ES-I3 (cell line): ENCODE measurements around the gene CPSF3.

Experiments
- H3K36me3 ChIP-seq: 2 replicates; pipeline ENCODE4 v1.6.1; 2013; ENCODE audit warnings: mild to moderate bottlenecking, low read length, control low read depth, moderate library complexity; ENCODE audit not compliant: insufficient read depth
- H3K4me1 ChIP-seq: 2 replicates; pipeline ENCODE4 v1.6.1; 2013; ENCODE audit warnings: mild to moderate bottlenecking, control low read depth, low read length; ENCODE audit not compliant: insufficient read depth
- H3K9ac ChIP-seq: 2 replicates; pipeline ENCODE4 v1.6.1; 2013; ENCODE audit warnings: low read depth, mild to moderate bottlenecking, low read length, moderate library complexity
- H3K9me3 ChIP-seq: 2 replicates; pipeline ENCODE4 v1.6.1; 2013; ENCODE audit warnings: mild to moderate bottlenecking, low read length, moderate library complexity; ENCODE audit not compliant: control insufficient read depth, insufficient read depth

CPSF3 gene

DNA sequence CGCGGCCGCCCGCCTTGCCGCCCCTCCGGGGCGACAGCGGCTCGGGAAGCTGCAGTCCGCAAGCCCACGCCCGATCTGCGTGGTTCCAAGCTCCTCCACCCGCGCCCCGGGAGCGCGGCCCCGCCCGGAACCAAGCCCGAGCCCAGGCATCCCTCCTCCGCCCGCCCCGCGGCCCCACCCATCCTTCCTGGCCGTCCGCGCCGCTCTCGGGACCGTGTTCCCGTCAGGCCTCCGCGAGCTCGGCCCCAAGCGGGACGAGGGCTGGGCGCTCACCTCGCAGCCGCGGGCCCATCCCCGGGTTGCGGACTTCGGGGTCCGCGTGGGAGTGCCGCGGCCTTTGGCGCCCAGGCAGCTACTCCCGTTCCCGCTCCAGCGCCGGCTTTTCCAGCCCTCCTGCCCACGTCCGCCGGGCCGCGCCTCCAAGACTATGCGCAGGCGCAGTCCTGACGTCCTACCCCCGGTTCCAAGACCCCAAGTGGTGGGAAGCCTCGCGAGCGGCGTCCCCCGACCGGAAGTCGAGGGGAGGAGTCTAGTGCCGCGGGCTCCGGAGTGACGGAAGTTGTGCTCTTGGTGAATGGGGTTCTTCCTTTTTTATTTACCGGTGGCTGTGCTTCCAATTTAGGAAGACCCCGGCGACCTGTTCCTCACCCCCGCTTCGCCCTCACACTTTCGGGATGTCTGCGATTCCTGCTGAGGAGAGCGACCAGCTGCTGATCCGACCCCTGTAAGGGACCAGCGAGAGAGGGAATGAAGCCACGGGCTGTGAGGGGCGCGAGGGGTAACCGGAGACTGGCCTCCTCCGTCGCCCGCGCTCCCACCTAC lies at the start of gene CPSF3, which contains the start of gene ITGB1BP1:
Gene CPSF3 (plus strand): TSS at position 555 of the 822 bp plus-strand sequence. CDS start 120 bp downstream, at position 675.
Gene ITGB1BP1 (minus strand): TSS at position 429 of the 822 bp plus-strand sequence. CDS start 4,831 bp downstream, outside the sequence.
- H3K9me3 ChIP-seq: no peaks in the 10 kb centered on the region
- H3K4me1 ChIP-seq: no peaks in the 10 kb centered on the region; the same call in 1 of the 2 replicates
- H3K36me3 ChIP-seq: no peaks in the 10 kb centered on the region
- peak within 1 kb of the TSS; percentile 100 for H3K9ac ChIP-seq

DNA sequence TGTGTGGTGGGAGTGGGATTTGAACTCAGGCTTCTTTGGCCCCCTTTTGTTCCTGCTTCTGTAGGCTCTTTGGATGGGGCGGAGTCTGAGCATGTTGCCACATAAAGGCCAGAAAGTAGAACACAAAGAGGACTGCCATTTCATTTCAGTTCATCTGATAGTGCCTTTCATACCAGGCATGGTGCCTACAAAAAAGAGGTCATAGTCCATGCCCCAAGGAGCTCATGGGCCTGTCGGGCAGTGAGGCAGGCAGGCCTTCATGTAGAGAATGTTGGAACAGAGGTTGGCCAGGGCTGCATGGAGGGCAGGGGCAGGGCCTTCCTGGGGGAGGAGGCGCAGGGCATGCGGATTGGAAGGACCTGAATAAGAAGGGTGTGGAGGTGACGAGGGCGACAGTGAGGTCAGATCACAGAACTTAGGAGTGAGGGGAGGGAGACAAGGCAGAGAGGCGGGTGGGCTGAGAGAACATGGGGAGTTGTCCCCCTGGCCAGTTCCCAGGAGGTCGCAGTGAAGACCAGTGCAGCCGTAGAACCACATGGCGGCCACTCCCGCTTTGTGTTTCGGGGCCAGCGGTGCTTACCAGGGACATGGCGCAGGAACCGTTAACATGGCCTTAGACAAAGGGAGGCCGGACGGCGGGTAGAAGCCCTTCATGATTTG lies 49.3 kb upstream of the CPSF3 start:
- Histone ChIP-seq H3K36me3 (no peaks in the 10 kb centered on the region; the same call in 1 of the 2 replicates), H3K4me1 (peaks cover 16% of the 10 kb centered on the region), H3K9ac (no peak overlapping the region), H3K9me3 (no peaks in the 10 kb centered on the region)

DNA sequence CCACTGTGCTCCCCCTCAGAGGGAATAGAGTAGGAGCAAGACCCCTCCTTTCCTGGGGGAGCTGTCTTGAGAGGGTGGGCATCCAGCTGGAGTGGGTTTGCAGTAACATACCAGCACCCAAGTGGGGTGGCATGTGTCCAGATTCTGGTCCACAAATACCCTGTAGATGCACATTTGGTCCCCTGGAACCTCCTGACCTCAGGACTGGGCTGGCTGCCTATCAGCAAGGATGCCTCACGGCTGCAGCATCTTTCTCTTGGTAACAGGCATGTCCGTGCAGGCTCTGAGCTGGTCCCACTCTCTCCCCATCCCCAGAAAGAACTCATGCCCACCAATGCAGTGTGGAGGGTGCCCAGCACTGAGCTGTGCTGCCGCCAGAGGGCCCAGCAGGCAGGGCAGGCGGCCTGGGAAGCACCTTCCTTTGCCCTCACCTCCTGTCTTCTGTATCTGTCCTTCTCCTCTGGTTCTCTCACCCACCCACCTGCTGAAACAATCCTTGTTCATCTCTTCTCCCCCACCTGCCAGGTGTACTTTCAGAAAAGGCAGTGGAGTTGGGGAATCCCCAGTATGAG lies 47.5 kb upstream of the CPSF3 start:
- no peaks in the 10 kb centered on the region; the same call in 1 of the 2 replicates for H3K36me3 ChIP-seq
- H3K9ac ChIP-seq: no peak overlapping the region
- H3K4me1 ChIP-seq: peaks cover 16% of the 10 kb centered on the region
- no peaks in the 10 kb centered on the region for H3K9me3 ChIP-seq

DNA sequence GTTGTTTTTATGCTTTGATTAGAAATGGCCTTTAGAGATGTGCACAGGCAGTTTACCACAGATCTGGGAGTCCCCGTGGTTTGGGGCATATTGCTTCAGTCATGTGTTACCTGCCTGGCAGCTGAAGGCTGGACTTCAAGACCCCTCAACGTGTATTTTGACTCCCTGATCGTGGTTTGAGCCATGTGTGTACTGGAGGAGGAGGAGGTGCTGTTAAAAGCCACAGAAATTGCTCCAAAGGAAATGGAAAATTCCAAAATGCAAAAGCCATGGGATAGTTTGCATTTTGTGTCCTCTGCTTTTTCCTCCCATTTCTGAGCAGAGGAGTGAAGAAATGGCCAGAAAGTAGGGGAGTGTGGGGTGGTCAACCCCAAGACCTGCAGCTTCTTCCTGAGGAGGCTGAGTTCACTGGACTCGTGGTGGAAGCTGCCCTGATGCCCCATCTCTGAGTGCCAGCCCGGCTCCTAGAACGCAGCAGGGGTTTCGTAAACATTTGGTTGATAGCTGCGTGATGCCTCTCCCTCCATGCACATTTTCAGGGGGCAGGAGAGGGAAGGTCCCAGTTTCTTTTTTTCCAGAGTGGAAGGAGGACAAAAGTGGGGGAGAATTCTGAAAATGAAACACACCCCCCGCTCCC lies 45.9 kb upstream of the CPSF3 start:
- Histone ChIP-seq H3K9ac (no peak overlapping the region), H3K4me1 (peaks cover 16% of the 10 kb centered on the region), H3K36me3 (no peaks in the 10 kb centered on the region; the same call in 1 of the 2 replicates), H3K9me3 (no peaks in the 10 kb centered on the region)

DNA sequence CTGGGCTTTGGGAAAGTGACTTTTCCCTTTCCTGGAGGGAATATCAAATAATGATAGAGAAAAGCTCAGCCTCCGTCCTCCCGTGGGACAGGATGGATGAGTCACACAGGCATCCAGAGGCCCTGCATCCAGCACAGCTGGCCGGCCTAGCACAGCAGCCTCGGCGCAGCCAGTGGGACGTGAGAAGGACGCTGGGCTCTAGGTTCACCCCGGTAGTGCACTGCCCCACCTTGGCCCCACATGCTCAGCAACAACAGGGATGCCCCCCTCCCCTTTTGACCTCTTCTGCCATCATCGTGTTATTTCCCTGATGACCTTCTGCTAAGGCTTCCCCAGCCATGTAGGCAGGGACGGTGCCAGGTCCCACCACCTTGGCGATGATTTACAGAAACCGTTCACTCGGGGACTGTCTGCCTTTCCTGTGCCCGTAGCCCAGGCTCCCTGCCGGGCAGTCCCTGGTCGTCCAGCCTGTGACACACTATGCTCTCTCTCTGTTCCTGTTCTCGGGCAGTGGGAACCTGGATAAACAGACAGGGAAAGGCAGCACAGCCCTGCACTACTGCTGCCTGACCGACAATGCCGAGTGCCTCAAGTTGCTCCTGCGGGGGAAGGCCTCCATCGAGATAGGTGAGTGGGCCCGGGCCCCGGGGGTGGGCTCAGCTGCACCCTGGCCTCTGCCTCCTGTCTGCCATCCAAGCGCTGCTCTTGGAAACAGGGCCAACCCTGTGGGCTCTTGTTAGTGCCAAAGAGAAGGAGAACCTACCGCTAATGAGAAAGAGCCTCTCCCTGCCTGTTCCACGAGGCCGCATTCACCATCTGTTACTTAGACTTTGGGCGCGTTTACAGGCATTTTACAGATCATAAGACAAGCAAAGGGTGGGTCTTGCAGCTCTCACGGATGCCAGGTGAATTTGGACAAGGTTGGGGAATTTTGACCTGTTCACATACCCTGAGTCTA lies 44.7 kb upstream of the CPSF3 start:
- no peaks in the 10 kb centered on the region for H3K9me3 ChIP-seq
- no peaks in the 10 kb centered on the region; the same call in 1 of the 2 replicates for H3K36me3 ChIP-seq
- H3K9ac ChIP-seq: no peak overlapping the region
- H3K4me1 ChIP-seq: peaks cover 16% of the 10 kb centered on the region

DNA sequence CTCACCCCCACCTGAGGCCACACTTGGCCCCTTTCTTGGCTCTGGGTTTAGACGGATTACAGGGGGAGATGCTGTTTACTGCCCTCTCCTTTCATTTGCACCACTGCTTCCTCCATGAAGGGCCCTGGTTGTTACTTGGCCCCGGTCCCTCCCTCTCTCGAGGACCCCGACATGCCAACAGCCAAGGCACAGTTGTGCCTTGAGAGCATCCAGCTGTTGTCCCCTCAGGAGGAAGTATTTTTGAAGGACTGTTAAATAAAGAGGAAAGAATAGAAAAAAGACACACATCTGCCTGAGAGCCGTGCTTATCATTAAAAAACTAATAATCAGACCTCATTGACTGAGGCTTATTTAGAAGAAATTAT lies 44.1 kb upstream of the CPSF3 start:
- Histone ChIP-seq H3K9me3 (no peaks in the 10 kb centered on the region), H3K36me3 (no peaks in the 10 kb centered on the region; the same call in 1 of the 2 replicates), H3K9ac (no peak overlapping the region), H3K4me1 (peaks cover 16% of the 10 kb centered on the region)

DNA sequence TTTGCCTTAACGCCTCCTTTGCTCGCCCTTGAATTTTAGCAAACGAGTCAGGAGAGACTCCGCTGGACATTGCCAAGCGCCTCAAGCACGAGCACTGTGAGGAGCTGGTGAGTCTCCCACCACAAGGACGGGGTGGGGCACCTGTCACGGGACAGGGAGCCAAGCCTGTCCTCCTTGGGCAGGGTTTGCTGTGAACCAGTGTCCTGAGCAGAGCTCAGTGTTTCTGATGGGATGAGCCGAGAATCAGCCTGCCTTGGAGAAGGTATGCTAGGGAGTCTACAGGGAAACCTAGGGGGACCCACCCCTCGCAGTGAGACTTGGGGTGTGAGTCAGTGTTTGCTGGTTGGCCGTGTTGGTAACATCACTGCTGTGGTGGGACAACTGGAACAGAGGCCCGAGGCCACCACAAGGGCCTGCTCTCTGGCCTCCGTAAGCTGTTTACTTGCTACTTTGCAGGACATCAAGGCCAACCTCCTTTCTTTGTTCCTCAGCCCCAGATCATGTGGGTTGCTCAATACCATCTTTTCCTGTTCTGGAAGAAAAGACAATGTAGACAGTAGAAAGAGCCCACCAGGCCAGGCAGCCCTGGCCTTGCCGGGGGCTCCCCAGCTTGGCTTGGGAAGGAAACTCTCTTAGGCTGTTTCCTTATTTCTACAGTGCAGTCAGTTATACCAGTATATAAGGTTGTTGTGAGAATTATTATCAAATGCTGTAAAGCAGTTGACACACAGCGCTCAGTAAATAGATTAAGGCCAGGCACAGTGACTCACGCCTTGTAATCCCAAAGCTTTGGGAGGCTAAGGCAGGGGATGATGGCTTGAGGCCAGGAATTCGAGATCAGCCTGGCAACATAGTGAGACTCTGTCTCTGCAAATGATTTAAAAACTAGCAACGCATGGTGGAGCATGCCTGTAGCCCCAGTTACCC lies 42.5 kb upstream of the CPSF3 start:
- Histone ChIP-seq H3K9ac (no peak overlapping the region), H3K36me3 (no peaks in the 10 kb centered on the region; the same call in 1 of the 2 replicates), H3K9me3 (no peaks in the 10 kb centered on the region), H3K4me1 (peaks cover 16% of the 10 kb centered on the region)

DNA sequence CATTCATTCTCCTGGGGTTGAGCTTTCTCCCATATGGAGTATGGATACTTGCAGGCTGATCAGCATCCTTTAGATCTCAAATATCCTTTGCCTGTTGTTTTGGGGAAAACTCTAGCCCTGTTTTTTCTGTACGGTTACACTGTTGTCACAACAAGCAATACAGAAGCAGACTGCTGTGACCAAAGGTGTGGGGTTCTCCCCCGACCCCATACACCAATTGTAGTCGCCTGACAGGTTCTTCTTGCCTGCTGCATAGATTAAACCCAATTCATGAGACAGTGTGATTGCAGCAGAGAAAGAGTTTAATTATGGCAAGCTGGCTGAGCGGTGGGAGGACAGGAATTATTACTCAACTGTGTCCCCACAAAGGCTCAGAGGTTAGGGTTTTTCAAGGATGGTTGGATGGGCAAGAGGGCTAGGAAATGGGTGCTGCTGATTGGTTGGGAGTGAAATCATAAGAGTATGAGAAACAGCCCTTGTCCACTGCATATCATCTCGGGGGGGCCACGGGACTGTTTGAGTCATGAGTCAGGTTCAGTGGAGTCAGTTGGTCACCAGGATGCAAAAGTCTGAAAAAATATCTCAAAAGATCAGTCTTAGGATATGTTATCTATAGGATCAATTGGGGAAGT lies 40.7 kb upstream of the CPSF3 start:
- H3K9me3 ChIP-seq: no peaks in the 10 kb centered on the region
- no peak overlapping the region for H3K9ac ChIP-seq
- peaks cover 12% of the 10 kb centered on the region for H3K4me1 ChIP-seq
- H3K36me3 ChIP-seq: no peaks in the 10 kb centered on the region; the same call in 1 of the 2 replicates

DNA sequence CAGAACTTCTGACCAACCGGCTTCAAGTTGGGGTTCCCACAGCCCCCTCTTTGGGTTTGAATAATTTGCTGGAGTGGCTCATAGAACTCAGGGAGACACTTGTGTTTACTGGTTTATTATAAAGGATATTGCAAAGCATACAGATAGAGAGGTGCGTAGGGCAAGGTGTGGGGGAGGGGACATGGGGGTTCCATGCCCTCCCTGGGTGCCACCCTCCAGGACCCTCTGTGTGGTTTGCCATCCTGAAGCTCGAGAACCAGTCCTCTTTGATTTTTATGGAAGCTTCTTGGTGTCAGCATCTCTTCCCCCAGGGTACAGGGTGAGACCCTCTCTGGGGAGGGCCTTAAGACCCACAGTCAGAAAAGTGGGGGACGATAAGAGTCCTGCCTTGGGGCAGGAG lies 38.9 kb upstream of the CPSF3 start:
- H3K4me1 ChIP-seq: no peaks in the 10 kb centered on the region; the same call in 1 of the 2 replicates
- H3K9ac ChIP-seq: no peak overlapping the region
- no peaks in the 10 kb centered on the region; the same call in 1 of the 2 replicates for H3K36me3 ChIP-seq
- no peaks in the 10 kb centered on the region for H3K9me3 ChIP-seq

DNA sequence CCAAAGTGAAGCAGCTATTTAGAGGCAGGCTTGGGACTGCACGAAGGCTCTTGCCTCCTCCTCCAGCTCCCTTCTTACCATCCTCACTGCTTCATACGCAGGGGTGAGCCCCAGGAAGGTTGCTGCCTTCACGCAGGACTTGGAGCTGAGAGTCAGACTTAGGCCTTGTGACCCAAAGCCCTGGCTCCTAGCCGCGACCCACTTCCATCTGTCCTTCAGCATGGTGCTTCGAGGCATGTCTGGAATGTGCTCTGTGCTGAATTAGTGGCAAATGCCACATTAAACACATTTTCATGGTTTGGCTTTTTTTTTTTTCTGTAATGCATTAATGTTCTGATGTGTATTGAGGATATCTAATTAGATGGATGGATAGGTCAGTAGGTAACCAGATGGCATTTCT lies 37.6 kb upstream of the CPSF3 start:
- Histone ChIP-seq H3K4me1 (no peaks in the 10 kb centered on the region; the same call in 1 of the 2 replicates), H3K9me3 (no peaks in the 10 kb centered on the region), H3K9ac (no peak overlapping the region), H3K36me3 (peaks cover 3% of the 10 kb centered on the region)

DNA sequence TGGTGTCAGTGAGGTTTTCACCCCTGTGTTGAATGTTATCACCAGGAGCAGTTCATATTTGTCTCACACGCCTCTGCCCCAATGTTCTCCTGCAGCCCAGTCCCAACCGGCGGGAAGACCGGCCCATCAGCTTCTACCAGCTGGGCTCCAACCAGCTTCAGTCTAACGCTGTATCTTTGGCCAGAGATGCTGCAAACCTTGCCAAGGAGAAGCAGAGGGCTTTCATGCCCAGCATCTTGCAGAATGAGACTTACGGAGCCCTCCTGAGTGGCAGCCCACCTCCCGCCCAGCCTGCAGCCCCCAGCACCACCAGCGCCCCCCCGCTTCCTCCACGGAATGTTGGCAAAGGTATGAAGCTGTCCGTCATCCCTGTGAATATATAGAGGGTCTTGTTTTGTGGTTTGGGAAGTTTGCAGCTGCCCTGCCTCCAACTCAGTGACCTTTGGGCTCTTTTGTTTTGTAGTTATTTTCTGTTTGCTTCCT lies 35.2 kb upstream of the CPSF3 start:
- H3K9ac ChIP-seq: no peak overlapping the region
- H3K9me3 ChIP-seq: no peaks in the 10 kb centered on the region
- H3K36me3 ChIP-seq: peaks cover 3% of the 10 kb centered on the region; the same call in 1 of the 2 replicates
- H3K4me1 ChIP-seq: peaks cover 9% of the 10 kb centered on the region; the same call in 1 of the 2 replicates
